ENCODE measurements around the gene BRMS1L.

GRCh38 chr14:35779368-35779767, 46.8 kb upstream of the BRMS1L start:
- TF ChIP-seq EP300 (IDR thresholded peaks at IDR 0.05) (no peak), CTCF (IDR thresholded peaks at IDR 0.05) (no peak)
